Neural progenitor cell (in vitro differentiated cells): ENCODE results near the gene IGSF6.

ENCODE experiments used
- CTCF ChIP-seq: fragments of 200-600 bp; sonication (generic); IDR thresholded peaks from 2 replicates; pipeline ENCODE4 v1.5.1; 2017; ENCODE audit warnings: antibody characterized with exemption, mild to moderate bottlenecking
- EZH2 ChIP-seq: fragments of 200-600 bp; sonication (generic); IDR thresholded peaks from 2 replicates; pipeline ENCODE4 v1.6.1; 2017; ENCODE audit warnings: antibody characterized with exemption, mild to moderate bottlenecking, moderate library complexity
- EZH2phosphoT487 ChIP-seq: fragments of 200-600 bp; sonication (generic); IDR thresholded peaks from 2 replicates; pipeline ENCODE4 v1.6.1; 2017; ENCODE audit warnings: antibody characterized with exemption

GRCh38 chr16:21614896-21615295 lies 37.5 kb downstream of the IGSF6 start:
- no peak for TF ChIP-seq EZH2phosphoT487
- TF ChIP-seq CTCF = peak; percentile 26
- no peak for TF ChIP-seq EZH2
